ENCODE data around the gene RETREG2.
A peak's percentile ranks its signal among the peaks of the same experiment; 100 is the strongest.

The RETREG2 gene

DNA sequence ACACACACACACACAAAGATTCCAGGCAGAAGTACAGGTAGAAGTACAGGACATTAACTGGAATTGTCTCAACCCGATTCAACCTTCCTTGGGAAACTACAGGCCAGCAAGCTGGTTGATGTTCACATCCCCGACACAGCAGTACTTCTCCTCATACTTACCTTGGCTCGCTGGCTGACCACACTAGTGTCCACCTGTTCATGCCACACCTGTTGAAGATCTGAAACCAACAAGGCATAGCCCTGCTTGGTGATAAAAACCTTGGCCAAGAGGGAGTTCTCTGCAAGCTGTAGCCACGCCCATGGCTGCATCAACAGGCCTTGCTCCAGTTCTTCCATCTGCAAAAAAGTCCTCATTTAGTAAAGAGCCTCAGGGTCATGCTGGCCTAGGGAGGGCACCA, 20.1 kb upstream of the RETREG2 start:
- Histone ChIP-seq H3K9ac (ENCODE audit: low read depth, low read length) (no peak overlapping the region), H3K27ac (ENCODE audit: low read depth, low read length) (no peak overlapping the region), H3K4me1 (ENCODE audit: insufficient read depth, low read length) (peaks cover 8% of the 10 kb centered on the region), H3K36me3 (ENCODE audit: insufficient read depth, low read length) (peaks cover 26% of the 10 kb centered on the region), H3K9me3 (ENCODE audit: insufficient read depth, low read depth, low read length) (no peaks in the 10 kb centered on the region), H3K4me3 (ENCODE audit: low read length) (no peak overlapping the region), H3K27me3 (ENCODE audit: insufficient read depth, low read length) (peaks cover 12% of the 10 kb centered on the region; the same call in 1 of the 2 replicates)
- WGBS = 91% methylated on average over 4 of the region's 4 CpGs

DNA sequence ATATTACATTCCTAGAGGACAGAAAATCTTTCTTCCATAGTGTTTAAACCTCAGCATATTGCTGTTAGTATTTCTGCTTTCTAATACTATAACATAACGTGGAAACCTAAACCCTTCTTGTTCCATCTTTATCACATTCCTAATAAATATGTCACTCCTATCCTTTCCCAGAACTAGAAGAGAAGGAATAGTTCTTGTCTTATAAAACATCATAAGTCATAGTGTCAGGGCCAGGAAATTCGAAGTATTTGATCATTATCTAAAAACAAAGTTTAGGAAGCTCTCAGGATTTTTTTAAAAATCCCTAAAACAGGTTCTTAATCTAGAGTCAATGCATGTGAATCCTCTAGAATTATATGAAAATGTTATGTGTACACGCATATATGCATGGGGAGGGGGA, 19.5 kb upstream of the RETREG2 start:
- Histone ChIP-seq H3K27ac (ENCODE audit: low read depth, low read length) (no peak overlapping the region), H3K36me3 (ENCODE audit: insufficient read depth, low read length) (peaks cover 21% of the 10 kb centered on the region), H3K9ac (ENCODE audit: low read depth, low read length) (no peak overlapping the region), H3K27me3 (ENCODE audit: insufficient read depth, low read length) (peaks cover 14% of the 10 kb centered on the region; the same call in 1 of the 2 replicates), H3K4me3 (ENCODE audit: low read length) (no peak overlapping the region), H3K9me3 (ENCODE audit: insufficient read depth, low read depth, low read length) (no peaks in the 10 kb centered on the region), H3K4me1 (ENCODE audit: insufficient read depth, low read length) (peaks cover 8% of the 10 kb centered on the region)
- 100% methylated on average over 2 of the region's 3 CpGs for WGBS

DNA sequence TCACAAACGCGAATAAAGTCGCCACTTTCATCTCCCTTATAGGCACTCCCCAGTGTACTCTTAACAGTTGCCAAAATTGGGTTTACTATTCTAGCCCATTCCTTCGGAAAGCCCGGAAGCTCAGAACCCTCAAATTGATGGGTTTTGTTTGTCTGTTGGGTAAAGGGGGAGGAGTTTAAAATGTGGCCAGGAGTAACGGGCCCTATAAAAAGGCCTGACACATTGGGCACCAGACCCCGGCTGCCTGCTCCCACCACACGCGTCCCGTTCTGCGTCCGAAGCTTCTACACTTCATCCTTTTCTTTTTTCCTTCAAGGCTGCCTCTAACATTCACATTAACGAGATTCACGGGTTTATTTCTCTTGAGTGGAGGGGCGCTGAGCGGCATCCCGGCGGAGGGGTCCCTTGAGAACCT, 18.3 kb upstream of the RETREG2 start:
- 19% methylated on average over 18 of the region's 18 CpGs for WGBS
- H3K27me3 ChIP-seq (ENCODE audit: insufficient read depth, low read length) = peaks cover 14% of the 10 kb centered on the region; the same call in 1 of the 2 replicates
- peak overlapping the region; percentile 97 for H3K4me3 ChIP-seq (ENCODE audit: low read length)
- H3K36me3 ChIP-seq (ENCODE audit: insufficient read depth, low read length) = peaks cover 11% of the 10 kb centered on the region
- peaks cover 8% of the 10 kb centered on the region for H3K4me1 ChIP-seq (ENCODE audit: insufficient read depth, low read length)
- H3K9me3 ChIP-seq (ENCODE audit: insufficient read depth, low read depth, low read length) = no peaks in the 10 kb centered on the region
- H3K27ac ChIP-seq (ENCODE audit: low read depth, low read length) = no peak overlapping the region
- H3K9ac ChIP-seq (ENCODE audit: low read depth, low read length) = peak overlapping the region; percentile 42; the same call in 1 of the 2 replicates

DNA sequence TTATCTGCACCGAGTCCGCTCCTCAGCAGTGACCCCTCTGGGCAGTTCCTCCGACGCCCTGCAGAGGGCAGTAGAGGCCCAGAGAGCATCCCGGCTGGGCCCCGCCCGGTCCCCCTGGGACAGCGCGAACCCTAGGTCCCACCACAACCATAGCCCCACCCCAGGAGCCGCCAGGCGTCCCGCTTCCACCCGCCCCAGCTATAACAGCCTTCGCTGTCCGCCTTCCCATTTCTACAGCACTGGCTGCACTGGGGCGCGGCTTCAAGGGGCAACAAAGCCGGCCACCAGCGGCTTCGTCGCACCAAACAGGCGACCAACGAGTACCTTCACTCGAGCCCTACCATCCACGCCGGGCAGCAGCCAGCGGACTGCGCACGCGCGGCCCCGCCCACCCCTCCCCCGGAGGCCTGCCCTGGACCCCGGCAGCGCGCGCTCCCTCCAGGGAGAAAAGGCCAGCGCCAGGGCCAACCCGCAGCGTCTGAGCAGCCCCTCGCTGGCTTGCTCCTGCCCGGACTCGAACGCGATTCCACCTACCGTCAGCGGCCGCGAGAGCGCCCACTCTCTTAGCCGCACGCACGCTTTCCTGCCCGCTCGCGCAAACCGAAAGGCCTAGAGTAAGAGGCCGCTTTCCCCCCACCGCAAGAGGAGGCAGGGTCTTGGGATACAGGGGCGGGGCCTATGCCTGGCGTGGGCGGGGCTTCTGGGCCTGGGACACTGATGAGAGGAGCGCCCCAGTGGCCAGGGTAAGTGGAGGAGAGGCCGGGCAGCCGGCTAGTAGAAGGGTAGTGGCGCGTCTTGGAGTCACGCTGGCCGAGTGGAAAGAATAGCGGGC, 17.7 kb upstream of the RETREG2 start, which contains the start of gene NHEJ1:
TSS of gene NHEJ1 (minus strand) at position 630 of the 832 bp plus-strand sequence. CDS start 2,453 bp downstream, outside the sequence.
- Histone ChIP-seq H3K36me3 (ENCODE audit: insufficient read depth, low read length) (peaks cover 11% of the 10 kb centered on the region), H3K9ac (ENCODE audit: low read depth, low read length) (peak within 1 kb of the TSS; percentile 93), H3K27me3 (ENCODE audit: insufficient read depth, low read length) (peaks cover 14% of the 10 kb centered on the region; the same call in 1 of the 2 replicates), H3K4me1 (ENCODE audit: insufficient read depth, low read length) (peaks cover 8% of the 10 kb centered on the region), H3K4me3 (ENCODE audit: low read length) (peak within 1 kb of the TSS; percentile 97), H3K9me3 (ENCODE audit: insufficient read depth, low read depth, low read length) (no peaks in the 10 kb centered on the region), H3K27ac (ENCODE audit: low read depth, low read length) (peak within 1 kb of the TSS; percentile 90)
- WGBS = under 1% methylated on average over 70 of the region's 70 CpGs

DNA sequence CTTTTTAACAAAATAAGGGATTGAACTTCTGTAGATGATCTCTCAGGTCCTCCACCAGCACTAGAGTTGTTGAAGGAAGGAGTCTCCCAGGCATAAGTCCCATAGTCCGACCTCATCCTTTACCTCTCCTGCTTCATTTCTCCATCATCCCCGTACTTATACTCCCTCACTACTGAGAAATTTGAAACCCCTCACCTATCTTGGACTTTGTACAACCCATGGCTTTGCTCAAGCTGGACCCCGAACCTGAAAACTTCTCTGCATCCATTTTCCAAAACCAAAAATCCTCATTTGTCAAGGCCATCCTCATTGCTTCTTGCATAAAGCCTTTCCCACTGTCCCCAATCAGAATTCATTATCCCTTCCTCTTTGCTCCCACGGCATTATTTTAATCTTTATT, 17.0 kb upstream of the RETREG2 start:
- Histone ChIP-seq H3K27me3 (ENCODE audit: insufficient read depth, low read length) (peaks cover 14% of the 10 kb centered on the region; the same call in 1 of the 2 replicates), H3K4me1 (ENCODE audit: insufficient read depth, low read length) (peaks cover 8% of the 10 kb centered on the region), H3K9ac (ENCODE audit: low read depth, low read length) (0 out of 2 replicates have a peak overlapping the region, but pooled peaks have one; percentile 7), H3K27ac (ENCODE audit: low read depth, low read length) (no peak overlapping the region), H3K9me3 (ENCODE audit: insufficient read depth, low read depth, low read length) (no peaks in the 10 kb centered on the region), H3K4me3 (ENCODE audit: low read length) (peak overlapping the region; percentile 97), H3K36me3 (ENCODE audit: insufficient read depth, low read length) (peaks cover 10% of the 10 kb centered on the region)
- WGBS = 68% methylated on average over 4 of the region's 4 CpGs

DNA sequence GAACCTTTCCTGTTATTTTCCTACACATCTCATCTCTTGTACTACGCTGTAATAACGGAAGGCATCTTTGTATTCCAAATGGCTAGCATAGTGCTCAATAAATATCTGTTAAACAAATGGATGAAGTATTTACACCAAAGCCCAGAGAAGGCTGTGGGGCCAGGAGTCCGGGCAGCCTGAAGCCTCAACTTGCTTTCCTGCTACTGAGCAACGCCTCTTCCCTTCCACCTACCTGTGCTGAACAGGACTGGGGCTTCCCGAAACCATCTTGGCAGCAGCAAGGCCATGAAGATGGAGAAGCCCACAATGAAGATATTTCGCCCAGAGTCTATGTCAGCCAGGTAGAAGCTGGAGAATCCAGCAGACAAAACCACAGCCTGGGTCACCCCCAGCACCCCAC, 14.9 kb upstream of the RETREG2 start:
- Histone ChIP-seq H3K4me3 (ENCODE audit: low read length) (no peak overlapping the region), H3K9me3 (ENCODE audit: insufficient read depth, low read depth, low read length) (no peaks in the 10 kb centered on the region), H3K9ac (ENCODE audit: low read depth, low read length) (no peak overlapping the region), H3K36me3 (ENCODE audit: insufficient read depth, low read length) (no peaks in the 10 kb centered on the region), H3K27ac (ENCODE audit: low read depth, low read length) (no peak overlapping the region), H3K27me3 (ENCODE audit: insufficient read depth, low read length) (peaks cover 14% of the 10 kb centered on the region; the same call in 1 of the 2 replicates), H3K4me1 (ENCODE audit: insufficient read depth, low read length) (peaks cover 8% of the 10 kb centered on the region)
- 92% methylated on average over 6 of the region's 6 CpGs for WGBS

DNA sequence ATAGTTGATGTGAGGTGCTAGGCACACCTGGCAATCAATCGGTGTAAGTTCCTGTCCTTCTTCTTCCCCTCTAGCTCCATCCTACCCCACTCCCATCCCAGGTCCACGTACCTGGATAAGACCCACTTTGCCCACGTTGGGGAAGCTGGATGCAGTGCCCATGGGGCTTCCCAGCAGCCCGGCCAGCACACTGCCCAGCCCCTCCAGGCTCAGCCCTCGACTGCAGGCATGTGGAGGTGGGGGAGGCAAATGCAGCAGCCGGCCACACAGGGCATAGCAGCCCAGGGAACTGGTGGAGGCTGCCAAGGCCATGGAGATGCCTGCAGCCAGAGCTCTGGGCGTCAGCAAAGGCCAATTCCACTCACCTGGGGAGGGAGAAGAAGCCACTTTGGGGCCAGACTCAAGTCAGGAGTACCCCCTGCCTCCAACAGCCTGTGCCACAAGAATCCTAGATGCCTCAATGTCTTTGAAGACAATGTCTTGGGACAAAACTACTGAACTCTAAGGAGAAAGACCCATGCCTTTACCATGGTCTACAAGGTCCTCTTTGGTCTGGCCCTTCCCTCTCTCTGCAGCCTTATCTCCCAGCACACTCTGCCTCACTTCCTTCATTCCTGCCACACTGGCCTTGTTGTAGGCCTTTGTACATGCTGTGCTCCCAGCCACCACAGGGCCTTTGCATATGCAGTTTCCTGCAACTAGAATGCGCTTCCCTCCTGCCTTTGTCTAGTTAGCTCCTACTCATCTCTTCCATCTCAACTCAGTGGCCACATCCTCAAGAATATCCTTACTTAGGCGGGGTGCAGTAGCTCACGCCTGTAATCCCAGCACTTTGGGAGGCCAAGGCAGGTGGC, 12.8 kb upstream of the RETREG2 start:
- peaks cover 5% of the 10 kb centered on the region for H3K4me1 ChIP-seq (ENCODE audit: insufficient read depth, low read length)
- WGBS = 87% methylated on average over 10 of the region's 10 CpGs
- no peaks in the 10 kb centered on the region for H3K9me3 ChIP-seq (ENCODE audit: insufficient read depth, low read depth, low read length)
- H3K27me3 ChIP-seq (ENCODE audit: insufficient read depth, low read length) = peaks cover 14% of the 10 kb centered on the region; the same call in 1 of the 2 replicates
- no peak overlapping the region for H3K9ac ChIP-seq (ENCODE audit: low read depth, low read length)
- no peak overlapping the region for H3K4me3 ChIP-seq (ENCODE audit: low read length)
- H3K36me3 ChIP-seq (ENCODE audit: insufficient read depth, low read length) = no peaks in the 10 kb centered on the region
- H3K27ac ChIP-seq (ENCODE audit: low read depth, low read length) = no peak overlapping the region

DNA sequence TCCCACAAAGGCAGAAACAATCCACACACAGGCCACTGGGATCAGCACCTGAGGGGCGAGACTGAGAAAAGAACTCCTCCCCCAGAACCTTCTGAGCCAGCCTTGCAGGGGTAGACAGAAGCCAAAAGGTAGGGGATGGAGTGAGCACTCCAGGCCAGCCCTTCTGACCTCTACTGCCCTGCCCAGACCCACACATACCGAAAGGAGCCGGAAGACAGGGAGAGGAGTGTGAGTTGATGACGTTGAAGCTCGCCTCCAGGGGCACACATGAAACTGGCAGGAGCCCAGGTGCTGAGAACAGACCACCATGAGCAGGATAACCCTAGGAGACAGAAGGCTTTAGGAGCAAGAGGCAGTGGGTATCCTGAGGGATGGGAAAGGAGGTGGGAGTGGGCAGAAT, 10.1 kb upstream of the RETREG2 start:
- Histone ChIP-seq H3K27ac (ENCODE audit: low read depth, low read length) (no peak overlapping the region), H3K27me3 (ENCODE audit: insufficient read depth, low read length) (peaks cover 2% of the 10 kb centered on the region; the same call in 1 of the 2 replicates), H3K4me1 (ENCODE audit: insufficient read depth, low read length) (no peaks in the 10 kb centered on the region), H3K9ac (ENCODE audit: low read depth, low read length) (no peak overlapping the region), H3K36me3 (ENCODE audit: insufficient read depth, low read length) (no peaks in the 10 kb centered on the region), H3K4me3 (ENCODE audit: low read length) (no peak overlapping the region), H3K9me3 (ENCODE audit: insufficient read depth, low read depth, low read length) (no peaks in the 10 kb centered on the region)
- 73% methylated on average over 5 of the region's 5 CpGs for WGBS

DNA sequence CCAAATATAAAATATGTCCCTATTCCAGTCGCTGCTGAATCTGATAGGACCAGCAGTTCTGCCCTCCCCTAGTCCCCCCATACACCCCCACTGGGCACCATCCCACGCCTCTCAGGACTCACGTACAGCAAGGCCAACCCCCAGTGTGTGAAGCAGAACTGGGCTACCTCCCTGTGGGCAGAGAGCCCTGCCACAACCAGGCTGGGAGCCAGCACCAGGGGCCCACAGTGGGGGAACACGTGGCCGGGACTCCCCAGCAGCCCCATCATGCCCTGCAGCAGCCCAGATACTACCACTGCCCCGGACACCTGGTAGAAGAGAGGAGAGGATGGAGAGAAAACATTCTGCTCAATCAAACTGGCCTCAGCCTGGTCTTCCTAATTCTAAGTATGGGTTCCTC, 9.5 kb upstream of the RETREG2 start:
- no peaks in the 10 kb centered on the region; the same call in 1 of the 2 replicates for H3K27me3 ChIP-seq (ENCODE audit: insufficient read depth, low read length)
- H3K9ac ChIP-seq (ENCODE audit: low read depth, low read length) = no peak overlapping the region
- H3K9me3 ChIP-seq (ENCODE audit: insufficient read depth, low read depth, low read length) = no peaks in the 10 kb centered on the region
- H3K4me1 ChIP-seq (ENCODE audit: insufficient read depth, low read length) = no peaks in the 10 kb centered on the region
- H3K4me3 ChIP-seq (ENCODE audit: low read length) = no peak overlapping the region
- 84% methylated on average over 5 of the region's 6 CpGs for WGBS
- no peaks in the 10 kb centered on the region for H3K36me3 ChIP-seq (ENCODE audit: insufficient read depth, low read length)
- no peak overlapping the region for H3K27ac ChIP-seq (ENCODE audit: low read depth, low read length)

DNA sequence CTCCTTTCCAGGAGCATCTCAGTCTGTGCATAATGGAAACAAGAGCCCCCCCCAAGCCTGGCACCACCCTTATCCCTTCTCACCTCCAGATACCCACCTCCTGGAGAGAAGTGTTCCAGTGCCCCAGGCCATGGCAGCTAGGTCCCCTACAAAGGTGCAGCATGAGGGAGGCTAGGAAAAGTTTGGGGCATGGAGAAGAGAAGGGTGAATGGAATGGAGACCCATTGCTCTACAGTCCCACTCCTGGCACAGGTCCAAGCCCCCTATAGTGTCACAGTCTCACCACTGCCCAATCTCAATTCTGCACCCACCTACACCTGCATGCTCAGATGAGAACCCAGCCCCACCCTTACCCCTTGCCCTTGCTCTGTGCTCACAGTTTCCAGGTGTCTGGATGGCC, 9.1 kb upstream of the RETREG2 start:
- Histone ChIP-seq H3K27ac (ENCODE audit: low read depth, low read length) (no peak overlapping the region), H3K36me3 (ENCODE audit: insufficient read depth, low read length) (peaks cover 2% of the 10 kb centered on the region; the same call in 1 of the 2 replicates), H3K4me3 (ENCODE audit: low read length) (no peak overlapping the region), H3K9ac (ENCODE audit: low read depth, low read length) (no peak overlapping the region), H3K9me3 (ENCODE audit: insufficient read depth, low read depth, low read length) (no peaks in the 10 kb centered on the region), H3K4me1 (ENCODE audit: insufficient read depth, low read length) (no peaks in the 10 kb centered on the region), H3K27me3 (ENCODE audit: insufficient read depth, low read length) (no peaks in the 10 kb centered on the region; the same call in 1 of the 2 replicates)
